ENCODE results near the gene ACSBG1.
A peak's percentile ranks its signal among the peaks of the same experiment; 100 is the strongest.

Gene ACSBG1

DNA sequence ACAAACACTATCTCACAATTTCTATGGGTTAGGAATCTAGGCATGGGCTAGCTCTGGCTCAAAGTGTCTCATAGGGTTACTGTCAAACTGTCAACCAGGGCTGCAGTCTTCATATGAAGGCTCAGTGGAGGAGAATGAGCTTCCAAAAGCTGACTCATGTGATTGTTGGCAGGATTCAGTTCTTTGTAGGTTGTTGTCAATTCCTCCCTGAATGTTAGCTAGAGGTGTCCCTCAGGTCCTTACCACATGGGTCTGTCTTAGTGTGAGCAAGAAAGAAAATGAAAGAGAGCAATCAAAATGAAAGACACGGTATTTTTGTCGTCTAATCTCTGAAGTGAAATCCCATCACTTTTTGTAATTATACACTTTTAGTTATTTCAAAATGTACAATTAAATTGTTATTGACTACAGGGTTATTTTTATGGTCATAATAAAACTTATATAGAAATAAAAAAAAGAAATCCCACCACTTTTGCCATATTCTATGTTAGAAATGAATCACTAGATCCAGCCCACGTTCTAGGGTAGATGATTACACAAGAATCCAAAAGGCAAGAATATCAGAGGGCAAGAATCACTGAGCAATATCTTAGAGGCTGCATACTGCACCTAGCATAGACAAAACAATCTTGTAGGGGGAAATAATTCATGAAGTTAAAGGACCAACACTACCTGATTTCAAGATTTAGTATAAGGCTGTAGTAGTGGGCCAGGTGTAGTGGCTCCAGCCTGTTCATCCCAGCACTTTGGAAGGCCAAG, 8.4 kb downstream of the ACSBG1 start:
- Histone ChIP-seq H3K36me3 (ENCODE audit: control insufficient read depth, insufficient read depth, low read length) (no peaks in the 10 kb centered on the region), H3K27me3 (ENCODE audit: control insufficient read depth, insufficient read depth, low read length) (no peaks in the 10 kb centered on the region), H3K4me1 (ENCODE audit: control insufficient read depth, insufficient read depth, low read length) (peaks cover 3% of the 10 kb centered on the region), H3K4me3 (ENCODE audit: low read length) (no peak overlapping the region), H3K9ac (ENCODE audit: low read length) (no peak overlapping the region), H3K27ac (ENCODE audit: low read depth, low read length) (no peak overlapping the region)

DNA sequence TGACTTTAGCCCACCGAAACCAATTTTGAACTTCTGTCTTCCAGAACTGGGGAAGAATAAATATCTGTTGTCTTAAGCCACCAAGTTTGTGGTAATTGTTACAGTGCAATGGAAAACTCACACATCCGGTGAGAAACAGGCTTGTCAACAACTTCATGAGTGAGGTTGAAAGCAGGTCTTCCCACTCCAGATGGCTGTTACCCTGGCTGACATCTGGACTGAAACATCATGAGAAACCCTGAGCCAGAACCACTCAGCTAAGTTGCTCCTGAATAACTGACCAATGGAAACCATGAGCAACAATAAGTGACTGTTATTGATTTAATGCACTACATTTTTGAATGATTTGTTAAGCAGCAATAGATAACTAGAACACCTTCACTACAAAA, 10.3 kb downstream of the ACSBG1 start:
- no peak overlapping the region for H3K27ac ChIP-seq (ENCODE audit: low read depth, low read length)
- no peaks in the 10 kb centered on the region for H3K27me3 ChIP-seq (ENCODE audit: control insufficient read depth, insufficient read depth, low read length)
- H3K4me1 ChIP-seq (ENCODE audit: control insufficient read depth, insufficient read depth, low read length), result peaks cover 4% of the 10 kb centered on the region
- H3K9ac ChIP-seq (ENCODE audit: low read length), result no peak overlapping the region
- H3K36me3 ChIP-seq (ENCODE audit: control insufficient read depth, insufficient read depth, low read length), result no peaks in the 10 kb centered on the region
- no peak overlapping the region for H3K4me3 ChIP-seq (ENCODE audit: low read length)

GRCh38 chr15:78223396-78224022, 10.9 kb downstream of the ACSBG1 start:
- Histone ChIP-seq H3K27me3 (ENCODE audit: control insufficient read depth, insufficient read depth, low read length) (no peaks in the 10 kb centered on the region), H3K27ac (ENCODE audit: low read depth, low read length) (no peak overlapping the region), H3K4me3 (ENCODE audit: low read length) (no peak overlapping the region), H3K4me1 (ENCODE audit: control insufficient read depth, insufficient read depth, low read length) (peaks cover 4% of the 10 kb centered on the region), H3K36me3 (ENCODE audit: control insufficient read depth, insufficient read depth, low read length) (no peaks in the 10 kb centered on the region), H3K9ac (ENCODE audit: low read length) (no peak overlapping the region)

DNA sequence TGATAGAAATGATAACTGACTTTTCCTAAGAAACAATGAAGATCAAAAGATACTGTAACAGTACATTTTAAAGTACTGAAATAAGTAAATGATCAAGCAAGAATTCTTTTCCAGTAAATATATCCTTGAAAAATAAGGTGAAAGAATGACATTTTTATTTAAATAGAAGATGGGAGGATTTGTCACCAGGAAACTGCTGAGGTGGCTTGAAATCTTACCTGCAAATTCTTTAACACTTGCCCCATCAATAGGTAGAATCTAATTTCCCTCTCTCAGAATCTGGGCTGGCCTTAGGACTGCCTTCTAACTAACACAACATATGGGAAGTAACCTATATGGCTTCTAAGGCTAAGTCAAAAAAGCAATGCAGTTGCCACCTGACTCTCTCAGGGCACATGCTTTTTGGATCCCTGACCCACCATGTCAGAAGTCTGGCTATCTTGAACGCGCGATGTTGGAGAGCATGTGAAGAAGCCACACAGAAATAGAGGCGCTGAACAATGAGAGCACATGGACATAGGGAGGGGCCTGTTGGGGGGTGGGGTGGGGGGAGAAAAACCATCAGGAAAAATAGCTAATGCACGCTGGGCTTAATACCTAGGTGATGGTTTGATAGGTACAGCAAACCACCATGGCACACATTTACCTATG, 11.5 kb downstream of the ACSBG1 start:
- H3K36me3 ChIP-seq (ENCODE audit: control insufficient read depth, insufficient read depth, low read length), result no peaks in the 10 kb centered on the region
- peaks cover 4% of the 10 kb centered on the region for H3K4me1 ChIP-seq (ENCODE audit: control insufficient read depth, insufficient read depth, low read length)
- H3K27me3 ChIP-seq (ENCODE audit: control insufficient read depth, insufficient read depth, low read length), result no peaks in the 10 kb centered on the region
- H3K4me3 ChIP-seq (ENCODE audit: low read length), result no peak overlapping the region
- H3K27ac ChIP-seq (ENCODE audit: low read depth, low read length), result no peak overlapping the region
- no peak overlapping the region for H3K9ac ChIP-seq (ENCODE audit: low read length)

GRCh38 chr15:78220713-78221112, 13.7 kb downstream of the ACSBG1 start:
- Histone ChIP-seq H3K27ac (ENCODE audit: low read depth, low read length) (peak overlapping the region; percentile 82), H3K4me1 (ENCODE audit: control insufficient read depth, insufficient read depth, low read length) (peaks cover 7% of the 10 kb centered on the region), H3K36me3 (ENCODE audit: control insufficient read depth, insufficient read depth, low read length) (no peaks in the 10 kb centered on the region), H3K4me3 (ENCODE audit: low read length) (no peak overlapping the region), H3K27me3 (ENCODE audit: control insufficient read depth, insufficient read depth, low read length) (no peaks in the 10 kb centered on the region), H3K9ac (ENCODE audit: low read length) (no peak overlapping the region)

GRCh38 chr15:78216276-78217104, 17.9 kb downstream of the ACSBG1 start:
- Histone ChIP-seq H3K36me3 (ENCODE audit: control insufficient read depth, insufficient read depth, low read length) (no peaks in the 10 kb centered on the region), H3K4me3 (ENCODE audit: low read length) (no peak overlapping the region), H3K27me3 (ENCODE audit: control insufficient read depth, insufficient read depth, low read length) (no peaks in the 10 kb centered on the region), H3K4me1 (ENCODE audit: control insufficient read depth, insufficient read depth, low read length) (peaks cover 19% of the 10 kb centered on the region), H3K9ac (ENCODE audit: low read length) (no peak overlapping the region), H3K27ac (ENCODE audit: low read depth, low read length) (no peak overlapping the region)

DNA sequence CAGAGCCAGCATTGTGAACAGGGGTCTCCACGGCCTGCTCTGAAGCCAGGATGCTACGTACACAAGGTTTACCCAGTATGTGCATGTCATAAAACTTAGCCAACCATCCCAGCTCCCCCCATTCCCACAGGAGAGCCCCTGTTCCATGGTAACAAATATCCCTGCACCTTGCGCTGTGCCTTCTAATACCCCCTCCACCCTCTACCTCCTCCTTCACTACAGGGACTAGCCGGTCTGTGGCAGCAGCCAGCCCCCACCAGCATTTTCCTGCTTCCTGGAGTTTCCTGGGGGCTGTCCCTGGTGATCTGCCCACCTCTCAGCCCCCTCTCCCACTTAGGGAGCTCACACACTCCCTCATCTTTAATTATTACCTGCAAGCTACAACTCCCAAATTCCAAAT, 20.4 kb downstream of the ACSBG1 start:
- Histone ChIP-seq H3K4me1 (ENCODE audit: control insufficient read depth, insufficient read depth, low read length) (peaks cover 23% of the 10 kb centered on the region), H3K27me3 (ENCODE audit: control insufficient read depth, insufficient read depth, low read length) (no peaks in the 10 kb centered on the region), H3K4me3 (ENCODE audit: low read length) (no peak overlapping the region), H3K36me3 (ENCODE audit: control insufficient read depth, insufficient read depth, low read length) (no peaks in the 10 kb centered on the region), H3K27ac (ENCODE audit: low read depth, low read length) (no peak overlapping the region), H3K9ac (ENCODE audit: low read length) (no peak overlapping the region)

GRCh38 chr15:78213425-78213750, 21.0 kb downstream of the ACSBG1 start:
- peaks cover 23% of the 10 kb centered on the region for H3K4me1 ChIP-seq (ENCODE audit: control insufficient read depth, insufficient read depth, low read length)
- no peak overlapping the region for H3K9ac ChIP-seq (ENCODE audit: low read length)
- no peak overlapping the region for H3K4me3 ChIP-seq (ENCODE audit: low read length)
- no peak overlapping the region for H3K27ac ChIP-seq (ENCODE audit: low read depth, low read length)
- no peaks in the 10 kb centered on the region for H3K27me3 ChIP-seq (ENCODE audit: control insufficient read depth, insufficient read depth, low read length)
- no peaks in the 10 kb centered on the region for H3K36me3 ChIP-seq (ENCODE audit: control insufficient read depth, insufficient read depth, low read length)

GRCh38 chr15:78212546-78213424, 21.6 kb downstream of the ACSBG1 start:
- no peaks in the 10 kb centered on the region for H3K36me3 ChIP-seq (ENCODE audit: control insufficient read depth, insufficient read depth, low read length)
- H3K4me1 ChIP-seq (ENCODE audit: control insufficient read depth, insufficient read depth, low read length), result peaks cover 23% of the 10 kb centered on the region
- H3K4me3 ChIP-seq (ENCODE audit: low read length), result no peak overlapping the region
- H3K9ac ChIP-seq (ENCODE audit: low read length), result no peak overlapping the region
- H3K27ac ChIP-seq (ENCODE audit: low read depth, low read length), result peak overlapping the region; percentile 26
- H3K27me3 ChIP-seq (ENCODE audit: control insufficient read depth, insufficient read depth, low read length), result no peaks in the 10 kb centered on the region

- peak overlapping the region; percentile 26 for H3K27ac ChIP-seq (ENCODE audit: low read depth, low read length)
- H3K4me1 ChIP-seq (ENCODE audit: control insufficient read depth, insufficient read depth, low read length), result peaks cover 23% of the 10 kb centered on the region
These were observed 22.4 kb downstream of the ACSBG1 start for GRCh38 chr15:78212008-78212407.

GRCh38 chr15:78211189-78211921, 23.0 kb downstream of the ACSBG1 start:
- no peak overlapping the region for H3K27ac ChIP-seq (ENCODE audit: low read depth, low read length)
- peaks cover 23% of the 10 kb centered on the region for H3K4me1 ChIP-seq (ENCODE audit: control insufficient read depth, insufficient read depth, low read length)
- H3K4me3 ChIP-seq (ENCODE audit: low read length), result no peak overlapping the region
- no peaks in the 10 kb centered on the region for H3K36me3 ChIP-seq (ENCODE audit: control insufficient read depth, insufficient read depth, low read length)
- no peaks in the 10 kb centered on the region for H3K27me3 ChIP-seq (ENCODE audit: control insufficient read depth, insufficient read depth, low read length)
- no peak overlapping the region for H3K9ac ChIP-seq (ENCODE audit: low read length)

More at GRCh38 chr15:78212008-78212407, 22.4 kb downstream of the ACSBG1 start:
- H3K27me3 ChIP-seq (ENCODE audit: control insufficient read depth, insufficient read depth, low read length), result no peaks in the 10 kb centered on the region
- no peak overlapping the region for H3K9ac ChIP-seq (ENCODE audit: low read length)
- no peak overlapping the region for H3K4me3 ChIP-seq (ENCODE audit: low read length)
- H3K36me3 ChIP-seq (ENCODE audit: control insufficient read depth, insufficient read depth, low read length), result no peaks in the 10 kb centered on the region
